ENCODE measurements around the gene GGN. TPM values are rescaled to one million over a fixed set of nuclear protein-coding genes. Genes with fewer than 3 reads are reported as not detected.
"Not testable (repeated sequence)": the region's sequence is repeated elsewhere in the genome, so short reads cannot be mapped to it uniquely, and the experiment has no call there.

The GGN gene
- total and polyA plus RNA-seq, 4 donors = 0.28 to 1.9 (median 1.3) TPM; not detected in 1

DNA sequence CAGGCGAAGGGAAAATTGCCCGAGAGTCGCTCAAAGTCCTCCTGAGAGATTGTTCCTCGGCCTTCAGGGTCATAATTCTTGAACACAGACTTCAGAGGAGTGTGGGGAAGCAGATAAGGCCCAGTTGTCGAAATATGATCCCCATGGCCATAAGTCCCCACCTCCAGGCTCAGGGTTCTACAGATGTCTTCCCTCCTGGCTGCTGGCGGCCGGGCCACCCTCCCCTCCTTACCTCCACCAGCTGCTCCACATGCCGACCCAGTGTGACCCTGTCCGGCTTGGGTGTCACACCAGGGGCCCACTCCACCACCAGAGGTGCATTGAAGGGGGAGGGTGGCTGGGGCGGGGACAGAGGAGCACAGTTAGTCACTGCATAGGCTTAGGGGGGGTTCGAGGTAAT, 25.1 kb upstream of the GGN start:
- DNase-seq (ENCODE audit: low read depth in 4 of 6, low spot score in 6 of 6) = no peak
- peaks cover 21% of the 10 kb centered on the region for H3K36me3 ChIP-seq (ENCODE audit: control insufficient read depth, insufficient read depth, low read length)
- H3K27ac ChIP-seq (ENCODE audit: low read depth, low read length) = no peak overlapping the region
- 89% methylated on average over 5 of the region's 11 CpGs for WGBS (ENCODE audit: insufficient coverage)
- H3K4me1 ChIP-seq (ENCODE audit: control insufficient read depth, insufficient read depth, low read length) = peaks cover 6% of the 10 kb centered on the region
- peaks cover 1% of the 10 kb centered on the region for H3K27me3 ChIP-seq (ENCODE audit: control insufficient read depth, insufficient read depth, low read length)
- H3K9me3 ChIP-seq (ENCODE audit: control insufficient read depth, insufficient read depth, low read length) = no peaks in the 10 kb centered on the region
- no peak overlapping the region for H3K4me3 ChIP-seq (ENCODE audit: low read depth, low read length)

DNA sequence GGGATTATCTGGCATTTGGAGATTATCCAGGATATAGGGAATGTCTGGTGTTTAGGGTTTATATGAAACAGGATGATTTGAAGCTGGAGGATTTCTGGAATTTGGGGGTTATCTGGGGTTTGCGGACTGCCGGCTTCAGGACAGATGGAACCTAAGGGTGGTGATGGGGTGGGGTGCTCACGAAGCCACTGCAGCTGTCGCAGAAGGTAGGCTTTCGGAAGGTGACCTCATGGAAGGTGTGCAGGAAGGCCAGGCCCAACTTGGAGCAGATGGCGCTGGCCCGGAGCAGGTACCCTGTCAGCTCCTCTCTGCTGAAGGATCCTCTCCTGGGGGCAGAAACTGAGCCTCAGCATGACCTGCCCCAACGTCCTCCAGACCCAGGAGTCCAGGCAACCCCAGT, 24.7 kb upstream of the GGN start:
- WGBS (ENCODE audit: insufficient coverage) = 91% methylated on average over 8 of the region's 8 CpGs
- Histone ChIP-seq H3K27me3 (ENCODE audit: control insufficient read depth, insufficient read depth, low read length) (no peaks in the 10 kb centered on the region), H3K9me3 (ENCODE audit: control insufficient read depth, insufficient read depth, low read length) (no peaks in the 10 kb centered on the region), H3K36me3 (ENCODE audit: control insufficient read depth, insufficient read depth, low read length) (peaks cover 22% of the 10 kb centered on the region), H3K4me3 (ENCODE audit: low read depth, low read length) (no peak overlapping the region), H3K27ac (ENCODE audit: low read depth, low read length) (no peak overlapping the region), H3K4me1 (ENCODE audit: control insufficient read depth, insufficient read depth, low read length) (peaks cover under 1% of the 10 kb centered on the region)
- no peak for DNase-seq (ENCODE audit: low read depth in 4 of 6, low spot score in 6 of 6)

DNA sequence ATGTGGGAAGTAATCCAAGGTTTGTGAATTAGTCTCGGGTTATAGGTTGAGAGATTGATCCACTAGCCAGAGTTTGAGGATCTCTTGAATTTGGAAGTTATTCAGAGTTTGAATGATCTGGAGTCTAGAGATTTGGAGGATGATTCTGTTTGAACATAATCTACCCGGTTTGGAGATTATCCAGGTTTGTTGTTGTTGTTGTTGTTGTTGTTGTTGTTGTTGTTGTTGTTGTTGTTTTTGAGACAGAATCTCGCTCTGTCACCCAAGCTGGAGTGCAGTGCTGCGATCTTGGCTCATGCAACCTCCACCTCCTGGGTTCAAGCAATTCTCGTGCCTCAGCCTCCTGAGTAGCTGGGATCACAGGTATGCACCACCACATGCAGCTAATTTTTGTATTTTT, 24.1 kb upstream of the GGN start:
- DNase-seq (ENCODE audit: low read depth in 4 of 6, low spot score in 6 of 6); H3K4me1 ChIP-seq (ENCODE audit: control insufficient read depth, insufficient read depth, low read length); H3K27ac ChIP-seq (ENCODE audit: low read depth, low read length); H3K9me3 ChIP-seq (ENCODE audit: control insufficient read depth, insufficient read depth, low read length); H3K4me3 ChIP-seq (ENCODE audit: low read depth, low read length); H3K27me3 ChIP-seq (ENCODE audit: control insufficient read depth, insufficient read depth, low read length): not testable (repeated sequence)
- 92% methylated on average over 1 of the region's 5 CpGs for WGBS (ENCODE audit: insufficient coverage)
- peaks cover 26% of the 10 kb centered on the region for H3K36me3 ChIP-seq (ENCODE audit: control insufficient read depth, insufficient read depth, low read length)

DNA sequence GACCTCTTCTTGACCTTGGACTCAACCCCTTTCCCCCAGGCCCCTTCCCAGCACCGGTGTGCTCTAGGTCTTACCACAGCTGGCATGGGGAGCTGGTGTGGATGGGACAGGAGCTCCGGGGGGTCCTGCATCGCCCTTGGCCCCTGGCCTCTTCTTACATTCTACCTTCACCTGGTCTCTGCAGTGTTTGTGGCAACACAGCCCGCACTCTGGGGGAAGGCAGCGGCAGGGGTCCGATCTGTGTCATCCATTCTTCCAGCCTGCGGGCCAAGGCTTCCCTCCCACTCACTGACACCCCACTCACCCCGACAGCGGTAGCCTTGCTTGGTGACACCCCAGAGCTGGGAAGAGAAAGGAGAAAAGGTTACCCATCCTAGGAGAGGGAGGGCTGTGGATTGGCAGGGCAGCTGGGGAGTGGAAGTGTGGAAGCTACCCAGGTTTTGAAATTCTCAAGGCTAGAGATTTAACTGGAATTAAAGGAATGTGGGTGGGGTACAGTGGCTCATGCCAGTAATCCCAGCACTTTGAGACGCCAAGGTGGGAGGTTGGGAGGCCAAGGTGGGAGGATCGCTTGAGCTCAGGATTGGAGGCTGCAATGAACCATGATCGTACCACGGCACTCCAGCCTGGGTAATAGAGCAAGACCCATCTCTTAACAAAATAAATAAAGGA, 23.3 kb upstream of the GGN start:
- no peak overlapping the region for H3K27ac ChIP-seq (ENCODE audit: low read depth, low read length)

DNA sequence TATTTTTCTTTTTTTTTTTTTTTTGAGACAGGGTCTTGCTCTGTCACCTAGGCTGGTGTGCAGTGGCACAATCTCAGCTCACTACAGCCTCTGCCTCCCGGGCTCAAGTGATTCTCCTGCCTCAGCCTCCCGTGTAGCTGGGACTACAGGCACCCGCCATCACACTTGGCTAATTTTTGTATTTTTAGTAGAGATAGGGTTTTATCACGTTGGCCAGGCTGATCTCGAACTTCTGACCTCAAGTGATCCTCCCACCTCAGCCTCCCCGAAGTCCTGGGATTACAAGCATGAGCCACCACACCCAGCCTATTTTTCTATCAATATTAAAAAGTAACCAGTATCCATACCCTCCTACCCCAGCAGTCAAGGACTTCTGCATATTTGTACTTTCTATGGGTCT, 22.6 kb upstream of the GGN start:
- H3K27me3 ChIP-seq (ENCODE audit: control insufficient read depth, insufficient read depth, low read length); H3K27ac ChIP-seq (ENCODE audit: low read depth, low read length); H3K4me1 ChIP-seq (ENCODE audit: control insufficient read depth, insufficient read depth, low read length); H3K4me3 ChIP-seq (ENCODE audit: low read depth, low read length); DNase-seq (ENCODE audit: low read depth in 4 of 6, low spot score in 6 of 6); H3K9me3 ChIP-seq (ENCODE audit: control insufficient read depth, insufficient read depth, low read length): not testable (repeated sequence)
- 94% methylated on average over 2 of the region's 6 CpGs for WGBS (ENCODE audit: insufficient coverage)
- peaks cover 35% of the 10 kb centered on the region for H3K36me3 ChIP-seq (ENCODE audit: control insufficient read depth, insufficient read depth, low read length)

More for the DNA sequence above, 23.3 kb upstream of the GGN start:
- no peaks in the 10 kb centered on the region for H3K27me3 ChIP-seq (ENCODE audit: control insufficient read depth, insufficient read depth, low read length)
- no peak overlapping the region for H3K4me3 ChIP-seq (ENCODE audit: low read depth, low read length)
- H3K36me3 ChIP-seq (ENCODE audit: control insufficient read depth, insufficient read depth, low read length) = peaks cover 31% of the 10 kb centered on the region
- no peak for DNase-seq (ENCODE audit: low read depth in 4 of 6, low spot score in 6 of 6)
- WGBS (ENCODE audit: insufficient coverage) = 85% methylated on average over 6 of the region's 13 CpGs
- H3K9me3 ChIP-seq (ENCODE audit: control insufficient read depth, insufficient read depth, low read length) = no peaks in the 10 kb centered on the region
- no peaks in the 10 kb centered on the region for H3K4me1 ChIP-seq (ENCODE audit: control insufficient read depth, insufficient read depth, low read length)

DNA sequence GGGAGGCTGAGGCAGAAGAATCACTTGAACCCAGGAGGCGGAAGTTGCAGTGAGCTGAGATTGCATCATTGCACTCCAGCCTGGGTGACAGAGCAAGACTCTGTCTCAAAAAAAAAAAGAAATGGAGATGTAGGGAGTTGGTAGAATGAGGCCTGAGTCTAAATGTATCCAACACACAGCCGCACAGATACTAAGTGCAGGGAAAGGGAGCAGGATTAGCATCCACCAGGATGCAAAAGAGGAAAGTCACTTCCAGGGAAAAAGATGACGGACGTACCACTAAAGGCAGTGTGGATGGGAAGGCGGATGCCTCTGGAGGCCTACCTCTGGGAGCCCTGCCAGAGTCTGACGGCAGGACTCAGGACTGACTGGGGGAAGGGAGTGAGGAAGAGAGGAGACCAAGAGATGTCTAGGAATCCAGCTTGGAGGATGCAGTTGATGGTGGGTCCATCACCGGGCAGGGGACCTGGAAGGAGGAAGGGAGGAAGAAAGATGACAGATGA, 21.8 kb upstream of the GGN start:
- WGBS (ENCODE audit: insufficient coverage) = 60% methylated on average over 6 of the region's 7 CpGs
- H3K4me3 ChIP-seq (ENCODE audit: low read depth, low read length) = no peak overlapping the region
- no peaks in the 10 kb centered on the region for H3K27me3 ChIP-seq (ENCODE audit: control insufficient read depth, insufficient read depth, low read length)
- H3K36me3 ChIP-seq (ENCODE audit: control insufficient read depth, insufficient read depth, low read length) = peaks cover 38% of the 10 kb centered on the region
- peak in 1 of 6 donors; percentile 17 for DNase-seq (ENCODE audit: low read depth in 4 of 6, low spot score in 6 of 6)
- H3K27ac ChIP-seq (ENCODE audit: low read depth, low read length) = no peak overlapping the region
- H3K4me1 ChIP-seq (ENCODE audit: control insufficient read depth, insufficient read depth, low read length) = peaks cover 3% of the 10 kb centered on the region
- H3K9me3 ChIP-seq (ENCODE audit: control insufficient read depth, insufficient read depth, low read length) = no peaks in the 10 kb centered on the region

DNA sequence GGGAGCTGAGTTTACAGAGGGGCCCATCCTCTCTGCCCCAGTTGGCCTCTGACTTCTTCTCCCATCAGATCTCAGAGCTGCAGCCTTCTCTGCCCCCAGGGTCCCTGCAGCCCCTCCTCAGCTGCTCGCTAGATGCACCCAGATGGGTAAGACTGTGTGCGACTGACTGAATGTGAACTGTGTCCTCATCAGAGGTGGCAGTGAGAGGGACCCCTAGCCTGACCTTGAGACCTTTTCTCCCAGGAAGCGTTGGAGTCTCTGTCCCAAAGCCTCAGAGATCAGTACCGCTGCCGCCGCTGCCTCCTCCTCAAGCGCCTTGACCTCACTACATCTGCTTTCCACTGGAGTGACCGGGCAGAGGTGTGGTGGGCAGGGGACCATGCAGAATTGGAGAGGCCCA, 17.4 kb upstream of the GGN start:
- DNase-seq (ENCODE audit: low read depth in 4 of 6, low spot score in 6 of 6) = no peak

DNA sequence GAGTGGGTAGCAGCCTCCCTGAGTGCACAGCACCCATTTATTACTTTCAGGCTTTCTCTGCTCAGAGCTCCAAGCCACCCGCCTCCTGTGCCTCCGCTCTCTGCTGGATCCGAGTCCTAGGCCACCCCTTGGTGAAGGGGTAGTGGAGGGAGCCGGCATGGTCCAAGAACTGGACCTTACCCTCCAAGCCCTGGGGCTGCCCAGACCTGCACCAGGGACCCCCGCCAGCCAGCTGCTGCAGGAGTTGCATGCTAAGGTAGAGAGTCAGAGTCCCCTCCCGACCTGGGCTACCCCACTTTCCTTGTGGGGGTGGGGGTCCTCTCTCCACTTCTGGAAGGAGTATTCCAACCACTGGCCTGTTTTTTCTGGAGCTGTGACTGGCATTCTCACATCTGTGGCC, 17.0 kb upstream of the GGN start:
- DNase-seq (ENCODE audit: low read depth in 4 of 6, low spot score in 6 of 6) = no peak
- WGBS (ENCODE audit: insufficient coverage) = 83% methylated on average over 3 of the region's 6 CpGs
- H3K27me3 ChIP-seq (ENCODE audit: control insufficient read depth, insufficient read depth, low read length) = no peaks in the 10 kb centered on the region
- H3K4me3 ChIP-seq (ENCODE audit: low read depth, low read length) = no peak overlapping the region
- no peaks in the 10 kb centered on the region for H3K9me3 ChIP-seq (ENCODE audit: control insufficient read depth, insufficient read depth, low read length)
- H3K27ac ChIP-seq (ENCODE audit: low read depth, low read length) = no peak overlapping the region
- H3K4me1 ChIP-seq (ENCODE audit: control insufficient read depth, insufficient read depth, low read length) = peaks cover 17% of the 10 kb centered on the region
- peaks cover 29% of the 10 kb centered on the region for H3K36me3 ChIP-seq (ENCODE audit: control insufficient read depth, insufficient read depth, low read length)

More for the DNA sequence above, 17.4 kb upstream of the GGN start:
- Histone ChIP-seq H3K4me1 (ENCODE audit: control insufficient read depth, insufficient read depth, low read length) (peaks cover 17% of the 10 kb centered on the region), H3K36me3 (ENCODE audit: control insufficient read depth, insufficient read depth, low read length) (peaks cover 29% of the 10 kb centered on the region), H3K9me3 (ENCODE audit: control insufficient read depth, insufficient read depth, low read length) (no peaks in the 10 kb centered on the region), H3K4me3 (ENCODE audit: low read depth, low read length) (no peak overlapping the region), H3K27me3 (ENCODE audit: control insufficient read depth, insufficient read depth, low read length) (no peaks in the 10 kb centered on the region), H3K27ac (ENCODE audit: low read depth, low read length) (no peak overlapping the region)
- 100% methylated on average over 3 of the region's 8 CpGs for WGBS (ENCODE audit: insufficient coverage)

DNA sequence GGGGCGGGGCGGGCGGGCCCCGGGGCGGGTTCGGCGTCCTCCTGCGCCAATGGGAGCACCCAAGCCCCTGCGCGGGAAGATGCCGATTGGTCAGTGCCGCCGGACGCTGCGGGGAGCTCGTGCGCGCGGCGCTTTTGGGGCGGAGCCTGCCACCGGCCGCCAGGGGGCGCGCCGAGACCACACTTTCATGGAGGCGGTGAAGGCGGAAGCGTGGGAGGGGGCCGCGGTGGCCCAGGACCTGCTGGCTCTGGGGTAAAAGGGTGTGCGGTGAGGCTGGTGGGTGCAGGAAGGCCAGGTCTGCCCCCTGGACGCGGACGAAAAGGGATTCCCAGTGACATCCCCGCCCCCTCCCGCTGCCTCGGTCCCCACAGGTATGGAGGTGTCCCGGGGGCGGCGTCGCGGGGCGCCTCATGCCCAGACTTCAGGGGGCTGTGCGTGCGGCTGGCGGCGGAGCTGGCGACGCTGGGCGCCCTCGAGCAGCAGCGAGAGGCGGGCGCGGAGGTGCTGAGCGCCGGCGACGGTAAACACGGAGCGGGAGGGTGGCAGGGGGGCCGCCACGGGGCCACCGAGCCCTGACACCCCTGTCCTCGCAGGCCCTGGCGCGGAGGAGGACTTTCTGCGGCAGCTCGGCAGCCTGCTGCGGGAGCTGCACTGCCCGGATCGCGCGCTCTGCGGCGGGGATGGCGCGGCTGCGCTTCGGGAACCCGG, 15.3 kb upstream of the GGN start, which contains the start of gene FAM98C:
Gene FAM98C (plus strand): TSS at position 127 of the 708 bp plus-strand sequence. CDS start 61 bp downstream, at position 188.
- under 1% methylated on average over 82 of the region's 82 CpGs for WGBS (ENCODE audit: insufficient coverage)
- Histone ChIP-seq H3K36me3 (ENCODE audit: control insufficient read depth, insufficient read depth, low read length) (peaks cover 25% of the 10 kb centered on the region), H3K9me3 (ENCODE audit: control insufficient read depth, insufficient read depth, low read length) (no peaks in the 10 kb centered on the region), H3K27ac (ENCODE audit: low read depth, low read length) (no peak within 1 kb of the TSS), H3K4me3 (ENCODE audit: low read depth, low read length) (peak within 1 kb of the TSS; percentile 69), H3K4me1 (ENCODE audit: control insufficient read depth, insufficient read depth, low read length) (peaks cover 17% of the 10 kb centered on the region), H3K27me3 (ENCODE audit: control insufficient read depth, insufficient read depth, low read length) (no peaks in the 10 kb centered on the region)
- DNase-seq (ENCODE audit: low read depth in 4 of 6, low spot score in 6 of 6) = peak; percentile 92 to 99 (median 96)

DNA sequence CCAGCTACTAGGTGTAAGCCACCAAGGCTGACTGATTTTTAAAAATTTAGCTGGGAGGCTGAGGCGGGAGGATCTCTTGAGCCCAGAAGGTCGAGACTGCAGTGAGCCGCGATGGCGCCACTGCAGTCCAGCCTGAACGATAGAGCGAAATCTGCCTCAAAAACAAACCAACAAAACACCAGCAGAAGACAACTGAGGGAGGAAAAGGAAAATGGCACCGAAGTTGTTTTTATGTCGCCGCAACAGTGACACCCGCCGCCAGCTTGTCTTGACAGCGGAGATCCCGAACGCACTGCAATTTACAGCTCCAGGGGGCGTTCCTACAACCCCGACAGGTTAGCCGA, 14.8 kb upstream of the GGN start:
- H3K36me3 ChIP-seq (ENCODE audit: control insufficient read depth, insufficient read depth, low read length) = peaks cover 23% of the 10 kb centered on the region
- no peaks in the 10 kb centered on the region for H3K27me3 ChIP-seq (ENCODE audit: control insufficient read depth, insufficient read depth, low read length)
- no peaks in the 10 kb centered on the region for H3K9me3 ChIP-seq (ENCODE audit: control insufficient read depth, insufficient read depth, low read length)
- H3K4me1 ChIP-seq (ENCODE audit: control insufficient read depth, insufficient read depth, low read length) = peaks cover 17% of the 10 kb centered on the region
- DNase-seq (ENCODE audit: low read depth in 4 of 6, low spot score in 6 of 6) = no peak
- 0% methylated on average over 11 of the region's 18 CpGs for WGBS (ENCODE audit: insufficient coverage)
- peak overlapping the region; percentile 44 for H3K4me3 ChIP-seq (ENCODE audit: low read depth, low read length)
- H3K27ac ChIP-seq (ENCODE audit: low read depth, low read length) = no peak overlapping the region
